ENCODE results near the gene COG4. TPM values are rescaled to one million over a fixed set of nuclear protein-coding genes. Genes with fewer than 3 reads are reported as not detected.

The COG4 gene
- total RNA-seq, 2 donors from 2014 or later: 44.2 to 46.7 TPM

DNA sequence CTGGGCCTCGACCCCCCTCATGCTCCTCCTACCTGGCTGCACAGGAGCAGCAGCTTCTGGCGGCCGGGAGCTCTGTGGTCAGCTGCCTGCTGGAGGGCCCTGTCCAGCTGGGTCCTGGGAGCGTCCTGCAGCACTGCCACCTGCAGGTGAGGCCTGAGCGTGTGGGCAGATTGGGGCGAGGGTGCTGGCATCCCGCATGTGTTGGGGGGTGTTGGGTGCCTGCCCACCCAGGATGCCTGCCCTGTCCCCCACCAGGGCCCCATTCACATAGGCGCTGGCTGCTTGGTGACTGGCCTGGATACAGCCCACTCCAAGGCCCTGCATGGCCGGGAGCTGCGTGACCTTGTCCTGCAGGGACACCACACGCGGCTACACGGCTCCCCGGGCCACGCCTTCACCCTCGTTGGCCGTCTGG lies 52.4 kb downstream of the COG4 start:
- DNase-seq (ENCODE audit: low spot score): no peak
- Histone ChIP-seq H3K27me3 (replicated peaks; ENCODE audit: insufficient read depth) (no peaks in the 10 kb centered on the region), H3K9me3 (no peaks in the 10 kb centered on the region), H3K4me1 (ENCODE audit: control insufficient read depth in 1 of 2, low read depth in 2 of 2) (no peaks in the 10 kb centered on the region), H3K36me3 (peaks cover 26% of the 10 kb centered on the region), H3K27ac (no peak overlapping the region), H3K4me3 (no peak overlapping the region)
- no peak for ATAC-seq (ENCODE audit: insufficient number of reproducible peaks, low FRiP score, low read depth)
- TF ChIP-seq, protein P1, sequence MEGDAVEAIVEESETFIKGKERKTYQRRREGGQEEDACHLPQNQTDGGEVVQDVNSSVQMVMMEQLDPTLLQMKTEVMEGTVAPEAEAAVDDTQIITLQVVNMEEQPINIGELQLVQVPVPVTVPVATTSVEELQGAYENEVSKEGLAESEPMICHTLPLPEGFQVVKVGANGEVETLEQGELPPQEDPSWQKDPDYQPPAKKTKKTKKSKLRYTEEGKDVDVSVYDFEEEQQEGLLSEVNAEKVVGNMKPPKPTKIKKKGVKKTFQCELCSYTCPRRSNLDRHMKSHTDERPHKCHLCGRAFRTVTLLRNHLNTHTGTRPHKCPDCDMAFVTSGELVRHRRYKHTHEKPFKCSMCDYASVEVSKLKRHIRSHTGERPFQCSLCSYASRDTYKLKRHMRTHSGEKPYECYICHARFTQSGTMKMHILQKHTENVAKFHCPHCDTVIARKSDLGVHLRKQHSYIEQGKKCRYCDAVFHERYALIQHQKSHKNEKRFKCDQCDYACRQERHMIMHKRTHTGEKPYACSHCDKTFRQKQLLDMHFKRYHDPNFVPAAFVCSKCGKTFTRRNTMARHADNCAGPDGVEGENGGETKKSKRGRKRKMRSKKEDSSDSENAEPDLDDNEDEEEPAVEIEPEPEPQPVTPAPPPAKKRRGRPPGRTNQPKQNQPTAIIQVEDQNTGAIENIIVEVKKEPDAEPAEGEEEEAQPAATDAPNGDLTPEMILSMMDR (IDR thresholded peaks at IDR 0.05): no peak

DNA sequence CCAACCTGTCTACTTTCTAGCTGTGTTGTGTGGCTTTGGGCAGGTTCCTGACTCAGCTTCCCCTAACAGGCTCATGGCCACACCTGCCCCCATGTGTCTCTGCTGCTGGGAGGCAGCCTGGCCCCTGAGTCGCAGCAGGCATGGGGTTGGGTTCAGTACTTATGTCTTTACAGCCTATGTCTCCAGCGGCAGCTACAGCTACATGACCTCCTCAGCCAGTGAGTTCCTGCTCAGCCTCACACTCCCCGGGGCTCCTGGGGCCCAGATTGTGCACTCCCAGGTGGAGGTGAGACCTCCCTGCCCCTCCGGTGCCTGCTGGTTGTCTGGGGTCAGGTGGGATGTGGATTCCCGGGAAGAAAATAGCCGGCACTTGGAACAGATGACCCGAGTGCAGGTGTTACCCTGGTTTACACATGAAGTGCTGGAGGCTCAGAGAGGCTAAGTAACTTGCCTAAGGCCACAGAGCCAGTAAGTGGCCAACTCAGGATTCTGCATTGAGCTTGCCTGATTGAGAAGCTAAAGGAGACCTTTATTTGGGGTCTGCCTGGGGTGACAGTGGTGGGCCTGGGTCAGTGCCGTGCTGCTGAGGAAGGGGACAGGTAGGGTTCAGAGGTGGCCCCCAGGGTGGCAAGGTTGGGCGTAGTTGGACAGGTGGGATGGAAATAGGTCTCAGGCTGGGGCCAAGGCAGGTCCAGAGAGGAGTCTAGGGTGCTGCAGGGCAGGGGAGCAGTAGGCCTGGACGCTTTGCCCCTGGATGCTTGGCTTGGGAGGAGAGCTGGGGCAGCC lies 53.0 kb downstream of the COG4 start:
- Histone ChIP-seq H3K4me3 (no peak overlapping the region), H3K9me3 (no peaks in the 10 kb centered on the region), H3K27ac (no peak overlapping the region), H3K27me3 (replicated peaks; ENCODE audit: insufficient read depth) (no peaks in the 10 kb centered on the region), H3K36me3 (peaks cover 26% of the 10 kb centered on the region), H3K4me1 (ENCODE audit: control insufficient read depth in 1 of 2, low read depth in 2 of 2) (no peaks in the 10 kb centered on the region)
- no peak for ATAC-seq (ENCODE audit: insufficient number of reproducible peaks, low FRiP score, low read depth)
- DNase-seq (ENCODE audit: low spot score): no peak
- TF ChIP-seq, protein P1 (IDR thresholded peaks at IDR 0.05): no peak

DNA sequence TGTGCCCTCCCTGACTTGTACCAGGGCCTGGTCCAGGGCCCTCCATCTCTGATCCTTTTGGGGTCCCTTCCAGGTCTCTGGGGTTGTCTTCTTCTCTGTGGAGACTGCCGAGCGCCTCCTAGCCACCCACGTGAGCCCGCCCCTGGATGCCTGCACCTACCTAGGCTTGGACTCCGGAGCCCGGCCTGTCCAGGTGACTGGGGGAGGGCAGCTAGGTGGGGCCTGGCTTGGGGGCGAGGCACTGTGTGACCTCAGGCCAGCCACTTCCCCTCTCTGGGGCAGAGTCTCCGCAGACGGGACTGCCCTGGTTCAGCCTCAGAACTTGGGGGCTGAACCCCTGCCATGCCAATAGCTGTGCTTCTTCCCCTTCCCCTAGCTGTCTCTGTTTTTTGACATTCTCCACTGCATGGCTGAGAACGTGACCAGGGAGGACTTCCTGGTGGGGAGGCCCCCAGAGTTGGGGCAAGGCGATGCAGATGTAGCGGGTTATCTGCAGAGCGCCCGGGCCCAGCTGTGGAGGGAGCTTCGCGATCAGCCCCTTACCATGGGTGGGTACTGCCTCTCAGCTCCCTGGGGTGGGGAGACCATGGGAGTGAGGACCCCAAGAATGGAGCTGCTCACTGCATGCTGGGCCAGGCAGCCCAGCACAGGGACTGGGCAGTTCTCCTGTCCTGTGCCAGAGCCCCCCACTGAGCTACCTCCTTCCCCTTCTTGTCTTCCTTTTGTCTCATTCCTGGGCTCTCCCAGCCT lies 54.4 kb downstream of the COG4 start:
- TF ChIP-seq, protein P1 (IDR thresholded peaks at IDR 0.05): no peak
- H3K9me3 ChIP-seq: no peaks in the 10 kb centered on the region
- no peaks in the 10 kb centered on the region for H3K4me1 ChIP-seq (ENCODE audit: control insufficient read depth in 1 of 2, low read depth in 2 of 2)
- peaks cover 25% of the 10 kb centered on the region for H3K36me3 ChIP-seq
- DNase-seq (ENCODE audit: low spot score) (no peak), ATAC-seq (ENCODE audit: insufficient number of reproducible peaks, low FRiP score, low read depth) (no peak)
- H3K4me3 ChIP-seq: no peak overlapping the region
- H3K27me3 ChIP-seq (replicated peaks; ENCODE audit: insufficient read depth): no peaks in the 10 kb centered on the region
- H3K27ac ChIP-seq: no peak overlapping the region

DNA sequence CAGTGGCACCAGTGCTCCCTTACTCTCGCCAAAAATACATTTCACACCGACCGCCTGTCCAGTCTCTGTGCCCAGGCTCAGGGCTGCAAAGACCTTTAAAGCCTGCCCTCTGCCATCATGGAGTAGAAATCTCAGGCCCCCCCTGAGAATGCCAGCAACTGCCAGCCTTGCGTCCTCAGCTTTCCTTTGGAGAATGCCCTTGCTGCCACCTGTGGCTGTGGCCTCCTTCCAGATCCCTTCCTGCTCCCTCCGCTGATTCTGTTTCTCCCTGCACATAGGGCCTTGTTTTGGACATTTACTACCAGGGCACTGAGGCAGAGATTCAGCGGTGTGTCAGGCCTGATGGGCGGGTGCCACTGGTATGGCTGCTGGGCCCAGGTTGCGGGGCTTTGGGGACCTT lies 55.7 kb downstream of the COG4 start:
- DNase-seq (ENCODE audit: low spot score) (no peak), ATAC-seq (ENCODE audit: insufficient number of reproducible peaks, low FRiP score, low read depth) (no peak)
- H3K36me3 ChIP-seq: peaks cover 19% of the 10 kb centered on the region
- H3K9me3 ChIP-seq: no peaks in the 10 kb centered on the region
- no peak overlapping the region for H3K27ac ChIP-seq
- no peaks in the 10 kb centered on the region for H3K27me3 ChIP-seq (replicated peaks; ENCODE audit: insufficient read depth)
- H3K4me1 ChIP-seq (ENCODE audit: control insufficient read depth in 1 of 2, low read depth in 2 of 2): no peaks in the 10 kb centered on the region
- TF ChIP-seq, protein P1 (IDR thresholded peaks at IDR 0.05): no peak
- no peak overlapping the region for H3K4me3 ChIP-seq

DNA sequence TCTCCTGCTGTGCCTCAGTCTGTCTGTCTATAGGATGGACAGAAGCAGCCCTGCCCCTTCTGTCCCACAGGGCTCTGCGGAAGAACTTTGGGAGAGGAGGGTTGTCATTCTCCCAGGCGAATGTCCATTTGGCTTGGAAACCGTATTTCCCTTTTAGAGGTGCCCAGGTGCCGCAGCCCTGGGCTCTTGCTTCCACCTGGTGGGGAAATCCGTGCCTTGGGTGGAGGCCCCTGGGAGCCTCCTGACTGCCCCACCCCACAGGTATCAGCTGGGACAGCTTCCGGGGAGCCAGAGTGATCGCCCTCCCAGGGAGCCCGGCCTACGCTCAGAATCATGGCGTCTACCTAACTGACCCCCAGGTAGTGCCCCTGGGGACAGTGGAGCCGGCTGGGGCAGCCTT lies 56.2 kb downstream of the COG4 start:
- TF ChIP-seq, protein P1 (IDR thresholded peaks at IDR 0.05): no peak
- Histone ChIP-seq H3K36me3 (peaks cover 16% of the 10 kb centered on the region), H3K9me3 (no peaks in the 10 kb centered on the region), H3K27me3 (replicated peaks; ENCODE audit: insufficient read depth) (no peaks in the 10 kb centered on the region), H3K4me1 (ENCODE audit: control insufficient read depth in 1 of 2, low read depth in 2 of 2) (no peaks in the 10 kb centered on the region), H3K4me3 (no peak overlapping the region), H3K27ac (no peak overlapping the region)
- ATAC-seq (ENCODE audit: insufficient number of reproducible peaks, low FRiP score, low read depth): no peak
- no peak for DNase-seq (ENCODE audit: low spot score)
